Stimulated activated CD8-positive, alpha-beta memory T cell treated with anti-CD3 and anti-CD28 coated beads, Interleukin-7, amount 100 ng/mL, for 1 hour (primary cell): ENCODE measurements around the gene ADGRF5.

Experiments used
- DNase-seq, 2 donors: peaks; one replicate each; pipeline ENCODE4 v3.0.0-alpha.2; 2020; ENCODE audit warnings: low read depth in 2 of 2

Gene ADGRF5

DNA sequence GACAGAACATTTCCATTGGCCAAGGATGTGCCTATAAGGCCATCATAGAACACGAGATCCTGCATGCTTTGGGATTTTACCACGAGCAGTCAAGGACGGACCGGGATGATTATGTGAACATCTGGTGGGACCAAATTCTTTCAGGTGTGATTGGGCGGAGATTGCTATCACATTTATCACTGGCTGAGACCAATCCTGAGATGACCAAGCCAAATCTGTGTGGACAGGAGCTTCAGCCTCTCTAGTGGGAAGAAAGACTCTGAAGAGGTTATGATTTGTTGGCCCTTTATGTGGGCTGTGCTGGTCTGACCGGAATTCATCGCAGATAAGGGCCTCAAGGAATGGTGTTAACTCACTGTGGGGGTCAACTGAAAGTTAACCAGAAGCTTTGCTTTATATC, 102.2 kb downstream of the ADGRF5 start:
- DNase-seq: no peak

DNA sequence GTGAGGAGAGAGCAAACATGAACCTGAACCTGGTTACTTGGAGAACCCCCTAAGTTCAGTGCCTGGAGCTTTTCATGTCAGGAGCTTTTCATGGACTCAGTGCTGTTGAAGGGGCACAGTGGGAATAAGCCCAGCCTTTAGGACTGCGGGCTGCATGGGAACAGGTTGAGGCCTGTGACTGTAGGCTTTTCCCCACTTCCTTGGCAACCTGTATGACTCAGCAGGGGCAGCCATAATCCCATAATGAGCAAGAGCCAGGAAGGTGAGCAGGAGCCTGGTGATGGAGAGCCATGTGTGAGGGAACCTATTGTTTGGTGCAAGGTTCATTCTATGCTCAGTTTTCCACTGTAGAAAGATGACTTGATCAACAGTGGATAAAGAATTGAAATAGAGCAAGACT, 105.1 kb downstream of the ADGRF5 start:
- no peak for DNase-seq

GRCh38 chr6:46815130-46815529, 106.6 kb downstream of the ADGRF5 start:
- no peak for DNase-seq

- no peak for DNase-seq
These were observed 112.9 kb downstream of the ADGRF5 start for GRCh38 chr6:46808806-46809205.
